ENCODE data around the gene CTPS2. TPM values are rescaled to one million over a fixed set of nuclear protein-coding genes. Genes with fewer than 3 reads are reported as not detected.
"Not testable (repeated sequence)": the region's sequence is repeated elsewhere in the genome, so short reads cannot be mapped to it uniquely, and the experiment has no call there.

The CTPS2 gene
- total and polyA plus RNA-seq, 10 of the 15 experiments (the other 5 are each of a cell fraction or from before 2014, with no cell fraction given): 5.9 to 17.8 (median 14.2) TPM

DNA sequence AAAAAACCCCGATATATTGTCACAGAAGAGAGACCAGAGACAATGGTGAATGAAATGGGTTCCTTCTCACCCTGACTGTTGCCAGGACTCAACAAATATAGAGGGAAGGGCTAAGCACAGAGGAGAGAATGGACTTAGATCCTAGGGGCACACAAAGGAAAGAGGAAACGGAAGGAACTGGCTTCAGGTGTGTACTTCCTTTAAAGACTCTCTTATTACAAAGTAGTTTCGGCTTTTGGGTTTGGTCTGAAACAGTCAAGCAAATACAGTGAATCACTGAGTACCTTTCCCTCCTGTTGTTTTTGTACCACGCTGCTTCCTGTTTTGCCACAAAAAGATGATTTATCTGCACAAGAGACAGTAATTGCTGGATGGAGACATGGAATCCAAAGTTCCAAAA is 108.6 kb downstream of the CTPS2 start:
- ChIA-PET SMC1A (ENCODE audit: uncharacterized antibody, unreplicated experiment) (no interaction called here), RAD21 (ENCODE audit: unreplicated experiment) (no interaction called here), POLR2A (no interaction called here), CTCF (no interaction called here)
- no peak for DNase-seq (ENCODE audit: low read depth, low spot score)
- H2AFZ ChIP-seq (ENCODE audit: control insufficient read depth, low read depth, low read length): no peak overlapping the region
- intact Hi-C loops (cut with micrococcal nuclease; ENCODE audit: unreplicated experiment) (no loop called here), in situ Hi-C loops (cut with MboI) (no loop called here)
- H4K20me1 ChIP-seq (ENCODE audit: control insufficient read depth, insufficient read depth): no peaks in the 10 kb centered on the region
- 0 out of 4 replicates have a peak, but pooled peaks cover 0 to 3% of the 10 kb centered on the region in 2 experiments for H3K36me3 ChIP-seq (ENCODE audit: control insufficient read depth in 2 of 2, insufficient read depth in 2 of 2, low read length in 1 of 2)
- no peak for ATAC-seq
- no peaks in the 10 kb centered on the region for H3K9me3 ChIP-seq (replicated peaks; ENCODE audit: control insufficient read depth, insufficient read depth, low read length)
- FAIRE-seq: no peak
- H3K4me2 ChIP-seq (ENCODE audit: control insufficient read depth, insufficient read depth): no peak overlapping the region
- H3K79me2 ChIP-seq (ENCODE audit: control insufficient read depth, insufficient read depth, low read length): no peaks in the 10 kb centered on the region
- no TSS peak for BruUV-seq (replicated peaks)
- WGBS (ENCODE audit: insufficient coverage, insufficient replicate concordance, low lambda C conversion rate, missing lambda C conversion rate): 56% methylated on average over 4 of the region's 4 CpGs
- H3K4me1 ChIP-seq (ENCODE audit: control insufficient read depth, insufficient read depth, low read length): no peaks in the 10 kb centered on the region
- H3K9ac ChIP-seq (ENCODE audit: control insufficient read depth, insufficient read depth, low read length): no peak overlapping the region
- H3K4me3 ChIP-seq: no peak overlapping the region
- H3K27me3 ChIP-seq (replicated peaks in 1 of 2; ENCODE audit: control insufficient read depth in 2 of 2, insufficient read depth in 2 of 2, low read length in 1 of 2): no peaks in the 10 kb centered on the region
- TF ChIP-seq SUPT20H (IDR thresholded peaks at IDR 0.05; ENCODE audit: borderline replicate concordance, control insufficient read depth, low read depth, low read length) (no peak), CREB1 (IDR thresholded peaks at IDR 0.05; ENCODE audit: low read depth) (no peak), RAD51 (IDR thresholded peaks at IDR 0.05) (no peak), KAT2A (conservative IDR thresholded peaks at IDR 0.05; ENCODE audit: control insufficient read depth, low read depth, low read length) (no peak), EZH2 (IDR thresholded peaks at IDR 0.05; ENCODE audit: borderline replicate concordance, control insufficient read depth, low read depth, low read length) (no peak), JUNB (IDR thresholded peaks at IDR 0.05) (no peak), SMAD1 (IDR thresholded peaks at IDR 0.05; ENCODE audit: low read depth, partially characterized antibody) (no peak), BRCA1 (IDR thresholded peaks at IDR 0.05; ENCODE audit: low read depth, low read length) (no peak), FOXK2 (IDR thresholded peaks at IDR 0.05) (no peak), IKZF2 (IDR thresholded peaks at IDR 0.05) (no peak)
- TF ChIP-seq, protein P1, sequence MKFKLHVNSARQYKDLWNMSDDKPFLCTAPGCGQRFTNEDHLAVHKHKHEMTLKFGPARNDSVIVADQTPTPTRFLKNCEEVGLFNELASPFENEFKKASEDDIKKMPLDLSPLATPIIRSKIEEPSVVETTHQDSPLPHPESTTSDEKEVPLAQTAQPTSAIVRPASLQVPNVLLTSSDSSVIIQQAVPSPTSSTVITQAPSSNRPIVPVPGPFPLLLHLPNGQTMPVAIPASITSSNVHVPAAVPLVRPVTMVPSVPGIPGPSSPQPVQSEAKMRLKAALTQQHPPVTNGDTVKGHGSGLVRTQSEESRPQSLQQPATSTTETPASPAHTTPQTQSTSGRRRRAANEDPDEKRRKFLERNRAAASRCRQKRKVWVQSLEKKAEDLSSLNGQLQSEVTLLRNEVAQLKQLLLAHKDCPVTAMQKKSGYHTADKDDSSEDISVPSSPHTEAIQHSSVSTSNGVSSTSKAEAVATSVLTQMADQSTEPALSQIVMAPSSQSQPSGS (IDR thresholded peaks at IDR 0.05; ENCODE audit: low read length): no peak
- no peak overlapping the region for H3K27ac ChIP-seq (ENCODE audit: control insufficient read depth, insufficient read depth)

DNA sequence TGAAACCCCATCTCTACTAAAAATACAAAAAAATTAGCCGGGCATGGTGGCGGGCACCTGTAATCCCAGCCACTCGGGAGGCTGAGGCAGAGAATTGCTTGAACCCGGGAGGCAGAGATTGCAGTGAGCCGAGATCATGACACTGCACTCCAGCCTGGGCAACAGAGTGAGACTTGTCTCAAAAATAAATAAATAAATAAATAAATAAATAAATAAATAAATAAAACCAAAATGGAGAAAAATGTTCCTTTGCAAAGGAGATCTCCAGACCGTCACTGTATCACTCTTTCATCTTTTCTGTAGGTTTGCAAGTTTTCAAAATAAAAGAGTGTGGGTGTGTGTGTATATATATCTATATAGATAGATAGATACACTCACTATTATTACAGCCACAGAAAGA is 109.2 kb downstream of the CTPS2 start:
- H3K27me3 ChIP-seq (replicated peaks in 1 of 2; ENCODE audit: control insufficient read depth in 2 of 2, insufficient read depth in 2 of 2, low read length in 1 of 2); SMC1A ChIA-PET (ENCODE audit: uncharacterized antibody, unreplicated experiment); H2AFZ ChIP-seq (ENCODE audit: control insufficient read depth, low read depth, low read length); H4K20me1 ChIP-seq (ENCODE audit: control insufficient read depth, insufficient read depth); BruUV-seq (replicated peaks); H3K36me3 ChIP-seq (ENCODE audit: control insufficient read depth in 2 of 2, insufficient read depth in 2 of 2, low read length in 1 of 2); CTCF ChIA-PET; H3K9me3 ChIP-seq (replicated peaks; ENCODE audit: control insufficient read depth, insufficient read depth, low read length); DNase-seq (ENCODE audit: low read depth, low spot score); H3K4me3 ChIP-seq; POLR2A ChIA-PET; ATAC-seq; intact Hi-C loops (cut with micrococcal nuclease; ENCODE audit: unreplicated experiment); H3K79me2 ChIP-seq (ENCODE audit: control insufficient read depth, insufficient read depth, low read length); in situ Hi-C loops (cut with MboI); H3K9ac ChIP-seq (ENCODE audit: control insufficient read depth, insufficient read depth, low read length); H3K4me1 ChIP-seq (ENCODE audit: control insufficient read depth, insufficient read depth, low read length); H3K4me2 ChIP-seq (ENCODE audit: control insufficient read depth, insufficient read depth); H3K27ac ChIP-seq (ENCODE audit: control insufficient read depth, insufficient read depth); RAD21 ChIA-PET (ENCODE audit: unreplicated experiment); FAIRE-seq: not testable (repeated sequence)
- WGBS (ENCODE audit: insufficient coverage, insufficient replicate concordance, low lambda C conversion rate, missing lambda C conversion rate): 69% methylated on average over 6 of the region's 6 CpGs
